ENCODE measurements around the gene DLG2. TPM values are rescaled to one million over a fixed set of nuclear protein-coding genes. Genes with fewer than 3 reads are reported as not detected.

Gene DLG2
- total RNA-seq, 1 donor from 2014 or later = 0.43 TPM

- peaks cover 5 to 10% of the 10 kb centered on the region in 2 donors for H3K9me3 ChIP-seq
- DNase-seq (ENCODE audit: low spot score in 2 of 2) = no peak
- no peaks in the 10 kb centered on the region for H3K27me3 ChIP-seq
- no peaks in the 10 kb centered on the region for H3K4me1 ChIP-seq
- H3K4me3 ChIP-seq = no peak overlapping the region
- H3K36me3 ChIP-seq = no peaks in the 10 kb centered on the region
- intact Hi-C loops (cut with DNase I) = no loop called here
- no peak overlapping the region for H3K27ac ChIP-seq
- TF ChIP-seq, protein P1, sequence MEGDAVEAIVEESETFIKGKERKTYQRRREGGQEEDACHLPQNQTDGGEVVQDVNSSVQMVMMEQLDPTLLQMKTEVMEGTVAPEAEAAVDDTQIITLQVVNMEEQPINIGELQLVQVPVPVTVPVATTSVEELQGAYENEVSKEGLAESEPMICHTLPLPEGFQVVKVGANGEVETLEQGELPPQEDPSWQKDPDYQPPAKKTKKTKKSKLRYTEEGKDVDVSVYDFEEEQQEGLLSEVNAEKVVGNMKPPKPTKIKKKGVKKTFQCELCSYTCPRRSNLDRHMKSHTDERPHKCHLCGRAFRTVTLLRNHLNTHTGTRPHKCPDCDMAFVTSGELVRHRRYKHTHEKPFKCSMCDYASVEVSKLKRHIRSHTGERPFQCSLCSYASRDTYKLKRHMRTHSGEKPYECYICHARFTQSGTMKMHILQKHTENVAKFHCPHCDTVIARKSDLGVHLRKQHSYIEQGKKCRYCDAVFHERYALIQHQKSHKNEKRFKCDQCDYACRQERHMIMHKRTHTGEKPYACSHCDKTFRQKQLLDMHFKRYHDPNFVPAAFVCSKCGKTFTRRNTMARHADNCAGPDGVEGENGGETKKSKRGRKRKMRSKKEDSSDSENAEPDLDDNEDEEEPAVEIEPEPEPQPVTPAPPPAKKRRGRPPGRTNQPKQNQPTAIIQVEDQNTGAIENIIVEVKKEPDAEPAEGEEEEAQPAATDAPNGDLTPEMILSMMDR (IDR thresholded peaks at IDR 0.05) = no peak
Observed at GRCh38 chr11:85196968-85197367, 430.2 kb downstream of the DLG2 start.

DNA sequence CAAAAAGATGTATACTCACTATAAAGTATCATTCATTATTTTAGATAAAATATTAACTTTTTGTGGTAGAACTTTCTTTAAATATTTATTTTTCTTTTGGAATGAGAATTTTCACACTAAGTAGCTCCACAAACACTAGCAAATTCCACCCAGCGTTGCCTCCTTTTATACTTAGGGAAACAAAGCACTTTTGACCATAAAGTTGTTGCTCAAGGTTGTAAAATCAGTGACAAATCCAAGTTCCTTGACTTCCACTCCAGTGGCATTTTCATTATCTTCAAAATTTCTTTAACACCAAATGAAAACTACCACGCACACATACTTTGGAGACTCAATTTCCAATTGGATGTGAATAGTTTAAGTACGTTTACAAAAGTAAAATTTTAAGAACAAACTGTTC is 431.2 kb downstream of the DLG2 start:
- TF ChIP-seq, protein P1 (IDR thresholded peaks at IDR 0.05) = no peak
- intact Hi-C loops (cut with DNase I) = no loop called here
- DNase-seq (ENCODE audit: low spot score in 2 of 2) = no peak
- H3K9me3 ChIP-seq = peaks cover 0 to 2% of the 10 kb centered on the region in 2 donors
- no peaks in the 10 kb centered on the region for H3K27me3 ChIP-seq
- no peaks in the 10 kb centered on the region for H3K4me1 ChIP-seq
- no peak overlapping the region for H3K27ac ChIP-seq
- no peaks in the 10 kb centered on the region for H3K36me3 ChIP-seq
- no peak overlapping the region for H3K4me3 ChIP-seq

- H3K36me3 ChIP-seq = no peaks in the 10 kb centered on the region
- no peak for DNase-seq (ENCODE audit: low spot score in 2 of 2)
- TF ChIP-seq, protein P1 (IDR thresholded peaks at IDR 0.05) = no peak
Observed at GRCh38 chr11:85187992-85188391, 439.2 kb downstream of the DLG2 start.

GRCh38 chr11:85184721-85185120 is 442.4 kb downstream of the DLG2 start:
- intact Hi-C loops (cut with DNase I) = no loop called here
- TF ChIP-seq, protein P1 (IDR thresholded peaks at IDR 0.05) = no peak
- no peaks in the 10 kb centered on the region for H3K27me3 ChIP-seq
- DNase-seq (ENCODE audit: low spot score in 2 of 2) = no peak
- H3K36me3 ChIP-seq = no peaks in the 10 kb centered on the region
- no peak overlapping the region for H3K27ac ChIP-seq
- H3K4me1 ChIP-seq = no peaks in the 10 kb centered on the region
- H3K9me3 ChIP-seq = peaks cover 0 to 14% of the 10 kb centered on the region in 2 donors
- H3K4me3 ChIP-seq = no peak overlapping the region

More at GRCh38 chr11:85187992-85188391, 439.2 kb downstream of the DLG2 start:
- intact Hi-C loops (cut with DNase I) = no loop called here
- Histone ChIP-seq H3K4me3 (no peak overlapping the region), H3K27me3 (no peaks in the 10 kb centered on the region), H3K4me1 (no peaks in the 10 kb centered on the region), H3K9me3 (peaks cover 0 to 14% of the 10 kb centered on the region in 2 donors), H3K27ac (no peak overlapping the region)

- Histone ChIP-seq H3K4me3 (no peak overlapping the region), H3K27ac (no peak overlapping the region), H3K36me3 (no peaks in the 10 kb centered on the region), H3K9me3 (no peaks in the 10 kb centered on the region), H3K27me3 (no peaks in the 10 kb centered on the region), H3K4me1 (no peaks in the 10 kb centered on the region)
- intact Hi-C loops (cut with DNase I) = no loop called here
- no peak for DNase-seq (ENCODE audit: low spot score in 2 of 2)
- TF ChIP-seq, protein P1 (IDR thresholded peaks at IDR 0.05) = peak in 1 of 3 experiments; percentile 10
Observed at GRCh38 chr11:85182441-85183387, 444.4 kb downstream of the DLG2 start.
